AG10803 (cell line): ENCODE results near the gene GALT.

Experiments used
- DNase-seq: peaks from one replicate; pipeline ENCODE4 v3.0.0; 2010; ENCODE audit warnings: low read depth
- H3K4me3 ChIP-seq: 2 replicates; pipeline ENCODE4 v1.5.1; 2011; ENCODE audit warnings: mild to moderate bottlenecking, low read length, control low read depth
- TF ChIP-seq, protein P1 (sequence below): conservative IDR thresholded peaks from 2 replicates; pipeline ENCODE4 v1.5.1; 2011; ENCODE audit warnings: mild to moderate bottlenecking, low read length, control low read depth, inconsistent platforms

Gene GALT

DNA sequence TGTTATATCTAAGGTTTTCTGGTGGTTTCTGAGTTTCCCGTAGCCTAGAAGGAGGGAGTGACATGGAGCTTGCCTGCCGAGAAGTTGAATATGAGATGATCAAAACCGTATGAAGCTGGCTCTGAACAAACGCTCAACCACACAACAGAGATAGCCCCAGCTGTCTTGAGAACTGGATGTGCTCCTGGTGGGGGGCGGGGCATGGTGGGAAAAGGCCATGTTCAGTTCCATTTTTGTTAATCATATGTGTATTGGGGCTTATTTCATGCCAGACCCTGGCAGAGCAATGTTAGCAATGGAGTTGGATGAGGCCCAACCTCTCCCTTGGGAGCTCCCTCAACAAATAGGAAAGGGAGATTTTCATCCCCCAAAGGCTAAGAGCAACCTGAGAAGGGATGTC lies 39.8 kb downstream of the GALT start:
- TF ChIP-seq, protein P1, sequence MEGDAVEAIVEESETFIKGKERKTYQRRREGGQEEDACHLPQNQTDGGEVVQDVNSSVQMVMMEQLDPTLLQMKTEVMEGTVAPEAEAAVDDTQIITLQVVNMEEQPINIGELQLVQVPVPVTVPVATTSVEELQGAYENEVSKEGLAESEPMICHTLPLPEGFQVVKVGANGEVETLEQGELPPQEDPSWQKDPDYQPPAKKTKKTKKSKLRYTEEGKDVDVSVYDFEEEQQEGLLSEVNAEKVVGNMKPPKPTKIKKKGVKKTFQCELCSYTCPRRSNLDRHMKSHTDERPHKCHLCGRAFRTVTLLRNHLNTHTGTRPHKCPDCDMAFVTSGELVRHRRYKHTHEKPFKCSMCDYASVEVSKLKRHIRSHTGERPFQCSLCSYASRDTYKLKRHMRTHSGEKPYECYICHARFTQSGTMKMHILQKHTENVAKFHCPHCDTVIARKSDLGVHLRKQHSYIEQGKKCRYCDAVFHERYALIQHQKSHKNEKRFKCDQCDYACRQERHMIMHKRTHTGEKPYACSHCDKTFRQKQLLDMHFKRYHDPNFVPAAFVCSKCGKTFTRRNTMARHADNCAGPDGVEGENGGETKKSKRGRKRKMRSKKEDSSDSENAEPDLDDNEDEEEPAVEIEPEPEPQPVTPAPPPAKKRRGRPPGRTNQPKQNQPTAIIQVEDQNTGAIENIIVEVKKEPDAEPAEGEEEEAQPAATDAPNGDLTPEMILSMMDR = no peak
- peak; percentile 80 for DNase-seq
- H3K4me3 ChIP-seq = no peak overlapping the region

DNA sequence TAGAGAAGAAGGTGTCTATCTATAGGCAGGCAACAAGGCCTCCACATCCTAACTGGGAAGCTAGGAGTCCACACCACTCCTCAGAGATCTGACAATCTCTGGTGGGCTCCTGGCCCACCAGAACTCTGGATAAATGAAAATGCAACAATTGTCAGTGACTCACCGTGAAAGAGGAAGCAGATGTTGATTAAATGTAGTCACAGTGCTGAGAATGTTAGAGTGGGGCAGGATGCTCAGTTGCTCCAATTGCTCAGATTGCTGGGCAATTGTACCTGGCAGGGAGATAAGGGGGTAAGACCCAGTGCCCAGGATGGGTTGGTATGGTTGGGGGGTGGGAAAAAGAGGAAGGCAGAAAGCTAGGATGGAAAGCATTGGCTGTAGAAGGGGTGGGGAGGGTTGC lies 40.3 kb downstream of the GALT start:
- TF ChIP-seq, protein P1 = no peak
- no peak for DNase-seq
- no peak overlapping the region for H3K4me3 ChIP-seq

DNA sequence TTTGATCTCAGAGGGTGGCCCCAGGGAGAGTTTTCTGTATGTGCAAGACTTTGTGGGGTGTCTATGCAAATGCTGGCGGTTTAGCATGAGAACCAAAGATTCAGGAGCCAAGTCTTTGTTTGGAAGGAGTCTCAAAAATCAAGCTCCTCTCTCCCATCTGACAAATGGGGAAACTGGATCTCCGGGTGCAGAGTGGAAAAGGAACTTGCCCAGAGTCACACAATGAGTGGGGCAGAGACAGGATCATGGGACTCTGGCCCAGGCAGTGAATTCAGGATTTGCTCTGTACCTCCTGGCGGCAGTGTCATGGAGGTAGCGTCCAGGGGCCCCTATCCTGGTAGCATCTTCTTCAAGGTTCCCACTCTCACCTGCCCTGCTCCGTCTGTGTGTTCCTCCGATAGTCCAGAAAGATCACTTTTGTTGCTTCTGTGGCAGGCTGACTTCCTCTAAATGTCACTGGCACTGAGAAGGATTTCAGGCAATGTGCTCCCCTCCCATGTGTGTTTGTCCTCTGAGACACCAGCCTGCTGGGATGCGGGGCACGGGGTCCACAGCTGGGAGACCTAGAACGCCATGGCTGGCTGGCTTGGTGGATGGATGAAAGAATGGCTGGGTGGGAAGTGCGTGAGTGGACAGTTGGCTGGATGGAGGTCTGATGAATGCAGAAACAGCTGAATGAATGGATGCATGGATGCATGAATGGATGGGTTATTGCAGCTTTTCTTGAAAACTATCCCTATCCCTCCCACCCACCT lies 41.0 kb downstream of the GALT start:
- TF ChIP-seq, protein P1 = no peak
- no peak overlapping the region for H3K4me3 ChIP-seq
- no peak for DNase-seq

DNA sequence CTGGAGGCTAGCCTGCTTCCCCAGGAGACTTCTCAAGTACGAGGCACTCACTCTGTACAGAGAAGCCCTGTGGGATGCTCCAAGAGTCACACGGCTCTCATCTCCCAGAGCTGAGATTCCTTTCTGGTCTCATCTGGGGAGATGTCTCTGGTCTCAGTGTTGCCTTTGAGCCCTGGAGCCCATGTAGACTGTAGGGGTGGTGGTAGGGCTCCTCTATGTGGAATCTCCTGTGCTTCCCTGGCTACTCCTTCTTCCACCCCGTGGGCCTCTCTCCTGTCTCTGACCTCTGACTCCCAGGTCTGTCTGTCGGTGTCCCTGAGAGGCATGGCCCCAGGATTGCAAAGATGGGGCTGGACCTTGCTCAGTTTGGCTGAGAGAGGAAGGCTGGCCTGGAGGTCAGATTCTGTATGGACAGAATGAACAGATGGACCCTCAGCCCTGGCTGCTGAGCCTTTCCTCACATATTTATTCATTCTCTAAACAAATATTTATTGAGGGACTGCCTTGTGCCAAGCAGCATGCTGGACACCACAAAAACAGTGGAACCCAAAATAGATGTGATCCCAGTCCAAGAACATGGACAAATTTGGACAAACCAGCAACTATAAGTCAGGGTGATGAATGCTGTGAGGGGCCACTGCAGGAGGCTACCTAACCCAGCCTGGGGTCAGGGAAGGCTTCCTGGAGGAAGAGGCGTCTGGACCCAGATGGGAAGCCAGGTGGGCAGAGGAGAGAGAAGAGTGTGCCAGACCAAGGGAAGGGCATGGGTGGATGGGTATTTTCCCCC lies 42.0 kb downstream of the GALT start:
- TF ChIP-seq, protein P1 = no peak
- no peak overlapping the region for H3K4me3 ChIP-seq
- DNase-seq = no peak

DNA sequence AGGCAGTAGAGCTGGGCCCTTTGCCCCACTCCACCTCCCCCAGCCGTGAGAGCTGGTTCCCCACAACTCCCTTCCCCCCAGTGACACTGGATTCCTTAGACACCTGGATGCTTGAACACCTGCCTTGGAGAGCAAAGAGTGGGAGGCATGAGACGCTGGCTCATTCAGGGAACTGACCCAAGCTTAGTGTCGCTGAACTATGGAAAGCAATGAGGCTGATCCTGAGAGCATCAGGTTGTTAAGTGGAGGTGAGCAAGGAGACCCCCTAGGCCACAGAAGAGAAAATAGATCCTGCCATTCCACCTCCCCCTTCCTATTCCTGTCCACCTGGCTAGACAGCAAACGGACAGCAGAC lies 42.6 kb downstream of the GALT start:
- no peak for DNase-seq
- TF ChIP-seq, protein P1 = no peak
- H3K4me3 ChIP-seq = no peak overlapping the region

DNA sequence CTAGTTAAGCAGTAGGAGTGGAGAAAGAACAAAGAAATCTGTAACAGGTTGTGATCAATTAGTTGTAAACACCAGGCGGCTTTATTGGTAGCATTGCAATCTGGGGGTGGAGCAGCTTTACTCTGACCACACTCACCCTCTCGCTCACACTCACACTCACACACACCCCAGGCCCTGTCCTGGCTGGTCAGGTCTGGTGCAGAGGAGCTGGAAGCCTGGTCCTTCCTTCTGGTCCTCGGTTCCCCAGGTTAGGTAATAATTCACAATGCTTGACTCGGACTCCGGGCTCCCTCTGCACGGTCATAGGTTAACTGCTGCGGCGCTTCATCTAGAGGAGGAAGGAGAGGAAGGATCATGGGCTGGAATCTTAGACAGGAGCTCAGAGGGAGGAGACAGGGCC lies 43.0 kb downstream of the GALT start:
- no peak overlapping the region for H3K4me3 ChIP-seq
- no peak for DNase-seq
- TF ChIP-seq, protein P1 = no peak
